Common myeloid progenitor, CD34-positive (primary cell): ENCODE data around the gene C18orf32.

Experiments
- CTCF ChIA-PET: fragments of 350-600 bp; sonication (Branson Sonifier 250); formaldehyde crosslinking; loops from one replicate; lab custom pipeline; 2021; ENCODE audit warnings: antibody characterized with exemption; lab: Charles Lee
- POLR2A ChIA-PET: fragments of 350-600 bp; sonication (Branson Sonifier 250); formaldehyde crosslinking; loops from one replicate; lab custom pipeline; 2021; ENCODE audit warnings: antibody characterized with exemption; lab: Charles Lee
- DNase-seq, 3 donors: peaks; one replicate each; pipeline versions ENCODE4 v3.0.0 to v3.0.0-alpha.2; 2013
- H3K27ac ChIP-seq, 2 experiments: 1 replicate in 1 of 2; 2 replicates in 1 of 2; pipeline ENCODE4 v1.7.0; 2013; ENCODE audit warnings: inconsistent platforms in 2 of 2, low read length in 2 of 2, mild to moderate bottlenecking in 2 of 2, low read depth in 1 of 2, moderate library complexity in 1 of 2; ENCODE audit not compliant: severe bottlenecking in 2 of 2, insufficient read depth in 1 of 2, poor library complexity in 1 of 2
- H3K27me3 ChIP-seq, 5 experiments: replicated peaks in 2 of 5; 1 replicate in 3 of 5; 2 replicates in 2 of 5; pipeline versions ENCODE4 v1.6.1 to v1.7.0; 2013; ENCODE audit warnings: low read length in 4 of 5, mild to moderate bottlenecking in 2 of 5, moderate library complexity in 2 of 5, inconsistent platforms in 1 of 5; ENCODE audit not compliant: insufficient read depth in 5 of 5, control insufficient read depth in 4 of 5
- H3K36me3 ChIP-seq, 4 experiments: 1 replicate in 2 of 4; 2 replicates in 2 of 4; pipeline versions ENCODE4 v1.6.1 to v1.7.0; 2013; ENCODE audit warnings: low read length in 3 of 4, control low read depth in 1 of 4, mild to moderate bottlenecking in 1 of 4; ENCODE audit not compliant: control insufficient read depth in 4 of 4, insufficient read depth in 4 of 4
- H3K4me1 ChIP-seq, 4 experiments: 1 replicate in 3 of 4; 2 replicates in 1 of 4; pipeline versions ENCODE4 v1.6.1 to v1.7.1; 2013; ENCODE audit warnings: low read length in 3 of 4, mild to moderate bottlenecking in 3 of 4, control low read depth in 1 of 4, inconsistent platforms in 1 of 4, moderate library complexity in 1 of 4; ENCODE audit not compliant: control insufficient read depth in 4 of 4, insufficient read depth in 4 of 4; ENCODE audit errors: control extremely low read depth in 1 of 4
- H3K4me3 ChIP-seq, 7 experiments: 1 replicate in 4 of 7; 2 replicates in 3 of 7; pipeline versions ENCODE4 v1.5.1 to v1.7.0; 2013; ENCODE audit warnings: mild to moderate bottlenecking in 7 of 7, low read length in 6 of 7, moderate library complexity in 6 of 7, inconsistent platforms in 2 of 7, low read depth in 2 of 7, control low read depth in 1 of 7; ENCODE audit not compliant: insufficient read depth in 4 of 7, control insufficient read depth in 1 of 7; ENCODE audit errors: extremely low read depth in 1 of 7
- H3K9me3 ChIP-seq, 5 experiments: 1 replicate in 4 of 5; 2 replicates in 1 of 5; pipeline versions ENCODE4 v1.6.1 to v1.7.1; 2013; ENCODE audit warnings: low read length in 4 of 5, mild to moderate bottlenecking in 2 of 5, inconsistent platforms in 1 of 5, low read depth in 1 of 5, moderate library complexity in 1 of 5; ENCODE audit not compliant: control insufficient read depth in 4 of 5, insufficient read depth in 2 of 5; ENCODE audit errors: control extremely low read depth in 1 of 5
- WGBS: methylation state at CpG from one replicate; pipeline ENCODE4 v1.1.5; 2013; ENCODE audit not compliant: insufficient coverage; 5-methylcytosine and 5-hydroxymethylcytosine counted together

Gene C18orf32

DNA sequence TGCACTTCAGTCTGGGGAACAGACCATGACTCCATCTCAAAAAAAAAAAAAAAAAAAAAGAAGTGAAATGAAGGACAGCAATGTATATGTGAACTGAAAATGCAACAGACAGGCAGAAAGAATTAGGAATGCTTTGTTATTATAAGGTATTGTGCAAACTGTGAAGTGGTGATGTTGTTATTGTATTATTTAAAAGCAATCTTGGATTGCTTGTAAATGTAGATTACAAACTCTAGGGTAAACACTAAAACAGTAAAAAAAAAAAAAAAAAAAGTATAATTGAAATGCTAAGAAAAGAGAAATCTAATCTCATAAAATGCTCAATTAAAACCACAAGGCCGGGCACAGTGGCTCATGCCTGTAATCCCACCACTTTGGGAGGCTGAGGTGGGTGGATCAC, 51.9 kb downstream of the C18orf32 start:
- Histone ChIP-seq H3K36me3 (no peaks in the 10 kb centered on the region), H3K4me3 (no peak overlapping the region), H3K27ac (no peak overlapping the region), H3K9me3 (no peaks in the 10 kb centered on the region), H3K4me1 (no peaks in the 10 kb centered on the region), H3K27me3 (no peaks in the 10 kb centered on the region)
- WGBS = no CpG with 5 or more reads among the region's 1 CpG
- POLR2A ChIA-PET = no interaction called here
- CTCF ChIA-PET = no interaction called here
- no peak for DNase-seq

DNA sequence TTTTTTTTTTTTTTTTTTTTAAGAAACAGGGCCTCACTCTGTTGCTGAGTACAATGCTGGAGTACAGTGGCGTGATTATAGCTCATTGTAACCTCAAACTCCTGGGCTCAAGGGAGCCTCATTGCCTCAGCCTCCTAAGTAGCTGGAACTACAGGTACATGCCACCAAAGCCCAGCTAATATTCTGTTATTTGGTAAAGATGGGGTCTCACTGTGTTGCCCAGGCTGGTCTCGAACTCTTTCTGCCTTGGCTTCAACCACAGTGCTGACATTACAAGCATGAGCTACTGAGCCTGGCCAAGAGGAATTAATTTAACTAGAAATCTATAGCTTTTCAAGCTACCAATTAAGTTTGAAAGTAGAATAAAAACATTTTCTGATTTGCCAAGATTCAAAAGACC, 54.4 kb downstream of the C18orf32 start:
- ChIA-PET CTCF (interaction anchor here (0.6 to 1.1 kb wide), 3 partner anchors 24 to 123 kb away, joined by 3 to 5 read pairs (median 4); no protein-coding TSS in a partner anchor), POLR2A (interaction anchor here (0.5 to 0.6 kb wide), 5 partner anchors 13 to 721 kb away, joined by 3 to 5 read pairs (median 4); no protein-coding TSS in a partner anchor)
- Histone ChIP-seq H3K27ac (no peak overlapping the region), H3K27me3 (no peaks in the 10 kb centered on the region), H3K4me1 (no peaks in the 10 kb centered on the region), H3K9me3 (no peaks in the 10 kb centered on the region), H3K36me3 (peaks cover 6 to 17% (median 11%) of the 10 kb centered on the region in 4 experiments), H3K4me3 (no peak overlapping the region)
- DNase-seq = no peak
- 100% methylated on average over 1 of the region's 2 CpGs for WGBS

DNA sequence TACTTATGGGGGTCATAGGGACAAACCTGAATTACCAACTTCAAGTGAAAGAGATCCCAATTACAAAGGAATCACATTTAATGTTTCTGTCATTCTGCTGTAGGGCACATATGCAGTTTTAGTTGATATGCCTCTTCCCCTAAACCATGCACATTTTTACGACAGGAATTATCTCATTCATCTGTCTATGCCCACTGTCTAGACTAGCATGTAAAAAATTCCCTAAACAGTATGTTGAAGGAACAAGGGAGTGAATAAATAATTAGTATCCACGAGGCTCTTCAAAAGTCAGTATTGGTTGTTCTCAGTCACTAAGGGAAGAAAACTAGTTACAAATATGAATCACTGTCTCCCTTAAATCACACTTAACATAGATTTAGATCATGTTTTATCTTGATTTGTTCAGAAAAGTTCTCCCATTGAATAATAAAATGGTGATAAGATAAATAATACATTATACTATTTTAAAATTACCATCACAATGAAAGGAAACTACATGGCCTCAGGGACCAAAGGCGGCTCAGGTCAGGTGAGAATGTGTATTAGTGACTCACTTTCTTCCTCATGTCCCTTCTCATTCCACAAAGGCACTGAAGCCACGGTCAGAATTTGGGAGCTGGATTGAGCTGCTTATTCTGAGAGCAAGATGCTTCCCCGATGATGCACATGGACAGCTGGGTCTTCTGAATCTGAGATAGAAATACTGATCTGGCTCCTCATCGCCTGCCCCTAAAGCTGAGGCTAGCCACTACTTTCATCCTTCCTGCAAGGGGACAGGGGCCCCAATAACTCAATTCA, 55.7 kb downstream of the C18orf32 start:
- ChIA-PET POLR2A (no interaction called here), CTCF (no interaction called here)
- Histone ChIP-seq H3K36me3 (peaks cover 6 to 22% (median 12%) of the 10 kb centered on the region in 4 experiments), H3K9me3 (peaks cover 0 to 1% (median 0%) of the 10 kb centered on the region in 5 experiments), H3K27me3 (no peaks in the 10 kb centered on the region), H3K27ac (no peak overlapping the region), H3K4me1 (no peaks in the 10 kb centered on the region), H3K4me3 (no peak overlapping the region)
- 100% methylated on average over 3 of the region's 6 CpGs for WGBS
- no peak for DNase-seq
